Forelimb muscle (tissue), 1 donor: ENCODE results near the gene TRMU. TPM values are rescaled to one million over a fixed set of nuclear protein-coding genes. Genes with fewer than 3 reads are reported as not detected.

ENCODE experiments used
- DNase-seq: peaks from one replicate; pipeline ENCODE4 v3.0.0-alpha.2; 2013; ENCODE audit warnings: low read depth
- polyA plus RNA-seq: library from polyadenylated mRNA; unstranded; fragments of 120-200 nt; gene quantifications from one replicate; pipeline ENCODE4 v1.2.1, GENCODE V29; 2013; ENCODE audit not compliant: insufficient read length

The TRMU gene
- polyA plus RNA-seq, 1 donor = 28.9 TPM

- DNase-seq = no peak
Measured at GRCh38 chr22:46355996-46356471, 20.5 kb downstream of the TRMU start.

- no peak for DNase-seq
Measured at GRCh38 chr22:46356496-46357480, 21.3 kb downstream of the TRMU start.

- no peak for DNase-seq
Measured at GRCh38 chr22:46357711-46358520, 22.4 kb downstream of the TRMU start.

- DNase-seq = no peak
Measured at GRCh38 chr22:46358766-46359165, 23.3 kb downstream of the TRMU start.

- no peak for DNase-seq
Measured at GRCh38 chr22:46359362-46359761, 23.8 kb downstream of the TRMU start.

- no peak for DNase-seq
Measured at GRCh38 chr22:46360097-46360496, 24.6 kb downstream of the TRMU start.

- DNase-seq = no peak
Measured at GRCh38 chr22:46360891-46361290, 25.4 kb downstream of the TRMU start.

- no peak for DNase-seq
Measured at GRCh38 chr22:46361826-46362202, 26.3 kb downstream of the TRMU start.

- no peak for DNase-seq
Measured at GRCh38 chr22:46362203-46362933, 26.9 kb downstream of the TRMU start.

- DNase-seq = no peak
Measured at GRCh38 chr22:46362934-46363515, 27.5 kb downstream of the TRMU start.

GRCh38 chr22:46363611-46364321 lies 28.3 kb downstream of the TRMU start:
- DNase-seq = no peak

GRCh38 chr22:46364341-46365165 lies 29.0 kb downstream of the TRMU start:
- no peak for DNase-seq

GRCh38 chr22:46365166-46365624 lies 29.7 kb downstream of the TRMU start:
- DNase-seq = no peak

- no peak for DNase-seq
Measured at GRCh38 chr22:46366327-46366731, 30.8 kb downstream of the TRMU start.

GRCh38 chr22:46366801-46367706 lies 31.5 kb downstream of the TRMU start:
- DNase-seq = no peak

GRCh38 chr22:46367707-46368191 lies 32.2 kb downstream of the TRMU start:
- DNase-seq = no peak

GRCh38 chr22:46368422-46368821 lies 32.9 kb downstream of the TRMU start:
- DNase-seq = no peak
